Measurements from ENCODE around the gene GBF1. TPM values are rescaled to one million over a fixed set of nuclear protein-coding genes. Genes with fewer than 3 reads are reported as not detected.
A peak's percentile ranks its signal among the peaks of the same experiment; 100 is the strongest.

GBF1 gene
- total RNA-seq, 1 experiment from 2014 or later, result 26.5 TPM

DNA sequence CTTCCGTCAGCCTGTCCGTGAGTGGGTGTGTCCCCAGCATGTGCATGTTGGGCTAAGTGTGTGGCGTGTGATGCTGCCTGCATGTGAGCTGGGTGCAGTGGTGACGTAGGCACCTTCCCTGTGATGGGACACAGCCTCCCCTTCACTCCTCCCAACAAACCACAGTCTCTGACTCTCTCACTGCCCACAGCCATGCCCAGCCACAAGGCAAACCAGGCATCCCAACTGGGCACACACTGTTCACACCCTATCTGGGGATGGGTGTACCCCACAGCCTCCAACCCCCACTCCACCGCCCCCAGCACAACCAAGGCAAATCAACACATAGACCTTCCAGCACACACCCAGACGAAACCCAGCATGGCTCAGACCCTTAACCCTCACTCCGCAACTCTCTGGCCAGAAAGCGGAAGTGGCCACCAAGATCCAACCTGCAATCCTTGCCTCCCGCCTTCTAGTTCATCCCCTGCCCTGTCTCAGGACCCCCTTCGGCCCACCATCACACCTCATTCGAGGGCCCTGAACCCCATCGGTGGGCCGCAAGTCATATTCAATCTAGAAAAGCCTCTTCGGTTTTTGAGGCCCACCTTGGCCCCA is 162.9 kb downstream of the GBF1 start:
- DNase-seq (ENCODE audit: low read depth), result no peak

DNA sequence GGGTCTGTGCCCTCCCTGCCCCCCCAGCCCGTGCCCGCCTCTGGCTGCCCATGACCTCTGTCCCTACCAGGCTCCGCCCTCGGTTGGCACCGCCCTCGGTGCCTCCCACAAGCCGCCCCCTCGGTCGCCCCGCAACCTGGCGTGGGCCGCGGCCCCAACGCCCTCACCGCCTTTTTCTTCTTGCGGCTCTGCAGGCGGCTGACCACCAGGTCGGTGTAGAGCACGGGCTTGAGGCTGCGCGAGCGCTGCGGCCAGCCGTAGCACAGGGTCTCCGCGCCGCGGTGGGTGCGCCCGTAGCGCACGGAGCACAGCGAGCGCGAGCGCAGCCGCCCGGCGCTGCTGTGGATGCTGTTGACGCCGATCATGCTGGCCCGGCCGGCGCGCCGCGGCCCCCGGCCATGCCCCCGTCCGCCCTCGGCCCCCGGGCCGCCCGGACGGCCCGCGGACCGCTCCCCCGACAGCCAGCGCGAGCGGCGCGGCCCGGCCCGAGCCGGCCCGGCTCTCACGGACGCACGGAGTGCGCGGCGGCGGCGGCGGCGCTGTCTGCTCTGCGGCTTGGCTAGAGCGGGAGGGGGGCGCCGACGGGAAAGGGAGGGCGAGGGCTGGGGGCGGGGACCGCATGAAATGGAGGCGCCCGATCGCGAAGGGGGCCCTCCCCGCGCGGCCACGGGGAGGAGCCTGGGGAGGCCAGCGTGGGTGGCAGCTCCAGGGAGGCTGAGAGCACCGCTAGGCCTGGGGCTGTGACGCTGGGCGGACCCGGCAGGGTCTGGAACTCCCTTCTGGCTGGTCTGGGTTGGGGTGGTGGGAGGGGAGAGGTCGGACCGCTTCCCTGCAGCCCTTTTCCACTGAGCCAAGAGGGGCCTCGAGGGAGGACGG is 163.6 kb downstream of the GBF1 start:
- no peak for DNase-seq (ENCODE audit: low read depth)

DNA sequence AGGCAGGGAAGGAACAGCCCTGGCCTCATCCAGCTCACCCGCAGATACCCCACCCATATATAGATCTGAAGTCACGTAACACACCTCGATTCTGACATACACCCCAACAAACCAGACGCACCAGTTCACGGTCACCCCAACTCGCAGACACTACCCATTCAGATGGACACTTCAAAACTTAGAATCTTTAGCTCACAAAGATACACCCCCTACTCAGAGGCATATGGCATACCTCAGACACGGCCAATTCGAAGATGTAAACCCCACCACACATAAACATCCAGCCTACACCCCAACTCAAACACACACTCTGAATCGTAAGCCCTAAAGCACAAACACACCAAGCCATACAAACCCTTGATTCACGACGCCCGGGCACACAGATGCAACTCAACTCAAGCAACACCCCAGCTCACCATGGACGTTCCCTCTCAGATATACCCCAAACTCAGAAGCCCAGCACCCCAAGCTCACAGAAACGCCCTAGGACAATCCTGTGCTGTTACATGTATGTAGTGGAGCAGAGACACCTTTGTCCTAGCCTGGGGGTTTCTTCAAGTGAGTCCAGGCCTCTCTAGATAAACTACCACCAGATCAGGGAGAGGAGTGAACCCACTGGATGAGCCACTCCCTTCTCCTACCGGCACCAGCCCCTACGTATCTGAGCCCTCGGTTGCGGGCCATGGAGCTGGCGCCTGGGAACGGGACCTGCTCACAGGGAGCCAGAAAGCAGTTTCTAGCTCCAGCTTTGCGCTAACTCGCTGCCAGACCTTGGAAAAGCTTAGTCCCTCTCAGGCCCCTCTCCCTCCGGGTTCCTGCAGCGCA is 164.5 kb downstream of the GBF1 start:
- no peak for DNase-seq (ENCODE audit: low read depth)

DNA sequence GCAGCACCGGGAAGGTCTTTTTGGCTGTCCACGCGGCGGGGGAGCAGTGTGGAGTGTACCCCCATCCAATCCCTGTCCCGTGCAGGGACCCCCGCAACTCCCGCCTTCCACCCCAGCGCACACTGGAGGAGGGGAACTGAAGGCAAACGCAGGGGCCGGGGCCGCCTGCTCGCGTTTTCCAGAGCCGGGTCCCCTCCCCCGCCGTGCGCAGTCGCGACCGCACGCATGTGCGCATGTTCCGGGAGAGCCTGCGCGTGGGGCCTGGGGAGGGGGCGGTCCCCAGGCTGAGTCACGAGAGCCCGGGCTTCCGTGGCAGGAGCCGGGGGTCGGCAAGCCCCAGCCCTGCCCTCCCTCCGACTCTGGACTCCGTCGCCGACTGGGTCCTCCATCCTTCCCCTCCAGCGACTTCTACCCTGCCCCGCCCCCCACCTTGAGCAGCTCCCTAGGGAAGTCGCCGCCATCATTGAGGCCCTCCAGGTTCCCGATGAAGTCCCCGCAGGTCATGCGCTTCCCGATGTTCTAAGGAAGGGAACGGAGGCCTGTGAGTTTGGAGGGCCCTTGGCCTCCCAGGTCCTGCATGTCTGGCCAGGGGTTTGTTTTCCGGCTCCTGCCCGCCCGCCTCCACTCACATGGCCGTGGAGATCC is 165.2 kb downstream of the GBF1 start:
- DNase-seq (ENCODE audit: low read depth), result no peak

DNA sequence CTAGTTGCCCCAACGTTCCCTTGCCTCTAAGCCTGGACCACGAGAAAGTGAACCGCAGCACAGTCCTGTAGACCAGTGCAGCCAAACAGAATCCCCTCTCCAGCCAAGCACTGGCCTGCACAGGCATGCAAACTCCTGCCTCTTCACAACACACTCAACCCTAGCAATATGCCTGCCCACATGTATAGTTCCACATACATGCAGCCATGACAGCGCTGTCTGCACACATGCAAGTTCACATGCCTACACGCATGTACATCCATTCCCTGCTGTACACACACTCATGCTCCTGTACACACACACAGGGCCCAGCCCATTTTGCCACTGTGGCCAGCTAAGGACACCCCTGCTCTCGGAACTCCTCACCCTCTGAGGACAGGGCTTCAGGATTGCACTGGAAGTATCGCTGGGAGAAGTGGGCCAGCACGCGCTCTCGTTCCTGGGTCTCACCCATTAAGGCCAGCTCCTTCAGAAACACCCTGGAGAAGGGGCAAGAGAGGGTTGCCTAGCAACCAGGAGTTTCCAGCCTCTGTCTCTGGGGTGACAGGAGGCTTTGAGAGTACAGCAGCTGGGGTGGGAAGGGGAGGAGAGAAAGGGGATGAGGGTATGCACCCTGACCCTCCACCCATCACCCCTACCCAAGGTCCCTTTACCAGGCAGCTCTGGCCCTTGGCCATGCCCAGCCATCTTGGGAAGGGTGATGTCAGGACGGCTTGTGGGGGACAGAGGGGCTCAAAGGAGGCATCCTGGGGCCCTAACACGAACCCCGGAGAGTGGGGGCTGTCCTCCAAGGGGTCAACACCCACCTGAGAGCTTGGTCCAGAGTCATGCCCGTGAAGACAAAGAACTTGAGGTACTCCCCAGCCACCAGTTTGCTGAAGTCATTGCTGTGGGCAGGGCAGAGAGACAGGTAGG is 166.3 kb downstream of the GBF1 start:
- no peak for DNase-seq (ENCODE audit: low read depth)

DNA sequence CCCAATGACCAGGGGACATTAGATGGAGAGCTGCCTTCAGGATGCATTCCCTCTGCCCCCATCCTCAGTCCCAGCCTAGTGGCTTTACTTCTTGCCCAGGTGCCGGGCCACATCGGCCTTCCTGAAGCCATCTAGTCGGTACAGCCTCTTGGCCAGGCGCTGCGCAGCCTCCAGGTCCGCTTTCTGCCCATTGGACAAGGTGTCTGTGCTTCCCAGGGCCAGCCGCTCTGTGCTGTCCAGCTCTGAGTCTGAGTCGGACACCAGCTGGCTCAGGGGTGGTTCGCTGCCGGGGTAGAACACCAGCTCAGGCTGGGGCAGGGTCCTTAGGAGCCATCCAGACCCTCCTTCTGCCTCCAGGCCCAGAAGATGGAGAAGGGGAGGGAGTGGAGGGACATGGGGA is 167.0 kb downstream of the GBF1 start:
- DNase-seq (ENCODE audit: low read depth), result no peak

DNA sequence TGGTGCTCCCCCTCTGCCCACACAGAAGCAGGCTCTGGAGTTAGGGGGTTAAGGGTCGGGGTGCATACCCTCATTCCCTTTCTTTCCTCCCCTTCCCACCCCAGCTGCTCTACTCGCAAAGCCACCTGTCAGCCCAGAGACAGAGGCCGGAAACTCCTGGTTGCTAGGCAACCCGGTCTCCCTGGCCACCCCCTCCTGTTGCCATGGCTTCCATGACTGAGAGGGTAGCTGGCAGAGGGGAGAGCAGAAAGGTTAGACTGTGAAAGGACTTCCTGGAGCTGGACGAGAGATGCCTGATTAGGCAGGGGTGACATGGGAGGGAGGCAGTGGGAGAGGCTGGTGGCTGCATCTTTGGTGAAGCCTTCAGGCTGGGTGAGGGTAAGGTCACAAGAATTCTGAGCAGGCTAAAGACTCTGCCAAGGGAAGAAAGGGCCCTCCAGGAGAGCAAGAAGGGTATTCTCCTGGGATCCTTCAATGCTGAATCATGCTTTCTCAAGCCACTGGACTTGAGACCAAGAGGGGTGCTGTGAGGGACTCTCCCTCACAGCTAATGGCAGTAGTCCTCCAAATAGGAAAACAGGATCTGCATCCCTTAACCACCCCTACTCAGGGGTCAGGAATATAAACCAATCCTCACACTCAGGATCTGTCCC is 167.8 kb downstream of the GBF1 start:
- DNase-seq (ENCODE audit: low read depth), result no peak

DNA sequence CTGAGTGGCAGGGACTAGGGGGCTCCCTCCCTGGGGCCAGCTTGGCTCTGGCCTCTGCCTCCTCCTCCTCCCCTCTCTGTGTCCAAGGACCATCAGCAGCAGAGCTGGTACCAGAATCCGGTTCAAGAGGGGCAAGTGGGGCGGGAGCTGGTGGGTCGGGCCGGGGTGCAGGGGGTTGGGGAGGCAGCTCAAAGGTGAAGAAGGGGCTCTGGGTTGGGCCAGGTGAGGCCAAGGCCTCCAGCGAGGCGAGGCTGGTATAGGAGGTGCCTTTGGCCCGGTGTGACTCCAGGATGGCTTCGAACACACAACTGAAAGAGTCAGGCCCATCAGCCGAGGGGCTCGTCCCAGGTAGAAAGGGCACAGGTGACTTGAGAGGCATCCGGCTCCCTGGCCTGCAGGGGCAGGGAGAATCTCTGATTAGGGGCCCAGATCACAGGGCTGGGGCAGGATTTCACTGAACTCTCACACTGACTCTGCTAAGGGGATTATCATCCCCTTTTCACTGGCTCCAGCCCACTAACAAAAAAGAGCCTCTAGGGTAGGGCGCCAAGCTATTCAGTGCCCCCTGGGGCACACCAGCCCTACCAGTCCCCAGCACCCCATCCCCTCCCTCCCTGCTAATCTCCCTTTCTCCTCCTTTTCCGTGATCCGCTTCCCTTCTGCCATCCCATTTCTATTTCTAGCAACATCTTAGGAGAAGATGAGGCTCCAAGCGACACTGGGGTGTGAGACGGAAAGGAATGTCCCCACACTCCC is 168.7 kb downstream of the GBF1 start:
- DNase-seq (ENCODE audit: low read depth), result no peak

DNA sequence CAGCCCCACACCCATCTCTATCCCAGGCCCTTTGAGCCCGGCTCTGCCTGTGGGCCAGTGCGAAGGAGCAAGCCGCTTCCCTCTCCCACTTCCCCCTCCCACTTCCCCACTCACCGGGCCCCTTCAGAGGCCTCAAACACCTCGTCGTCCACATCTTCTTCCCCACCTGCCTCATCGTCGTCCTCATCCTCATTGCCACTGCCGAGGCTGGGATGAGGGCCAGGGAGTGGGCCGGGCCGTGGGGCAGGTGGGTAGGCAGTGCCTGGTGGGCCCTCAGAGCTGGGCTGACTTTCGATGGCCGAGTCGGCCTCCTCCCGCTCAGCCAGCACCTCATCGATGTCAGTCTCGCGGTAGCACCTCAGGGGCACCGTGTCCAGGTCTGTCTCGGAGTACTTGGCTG is 169.4 kb downstream of the GBF1 start:
- no peak for DNase-seq (ENCODE audit: low read depth)

DNA sequence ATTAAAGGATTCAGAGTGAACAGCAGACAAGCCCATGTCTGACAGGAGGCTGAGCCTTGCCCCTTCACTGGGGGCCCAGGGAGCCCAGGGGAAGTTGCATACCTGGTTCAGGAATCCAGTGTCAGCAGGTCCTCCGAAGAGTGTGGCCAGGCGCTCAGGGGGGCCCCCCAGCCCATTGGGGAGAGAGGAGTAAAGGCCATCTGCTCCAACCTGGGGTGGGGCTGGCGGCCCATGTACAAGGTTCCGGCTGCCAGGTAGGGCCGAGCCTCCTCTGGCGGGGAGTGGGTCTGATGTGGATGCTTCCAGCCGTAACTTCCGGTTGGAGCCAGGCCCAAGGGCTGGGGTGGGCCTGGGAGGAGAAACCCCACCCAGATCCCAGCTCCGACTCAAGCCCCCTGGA is 171.0 kb downstream of the GBF1 start:
- no peak for DNase-seq (ENCODE audit: low read depth)

DNA sequence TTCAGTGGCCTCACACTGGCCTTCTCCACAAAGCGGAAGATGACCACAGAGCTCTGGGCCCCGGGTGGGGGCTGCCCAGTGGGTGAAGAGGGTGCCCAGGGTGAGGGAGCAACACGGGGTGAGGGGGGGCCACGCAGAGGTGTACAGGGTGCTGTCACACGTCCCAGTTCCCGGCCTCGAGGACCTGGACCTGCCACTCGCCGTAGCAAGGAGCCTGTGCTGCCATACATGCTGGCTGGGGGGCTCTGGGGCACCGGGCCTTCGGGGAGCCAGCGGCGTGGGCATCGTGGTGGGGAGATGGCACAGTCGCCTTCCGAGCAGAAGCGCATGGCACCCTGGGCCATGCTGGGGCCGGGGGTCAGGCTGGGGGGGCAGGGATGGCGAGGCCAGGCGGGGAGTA is 171.4 kb downstream of the GBF1 start:
- no peak for DNase-seq (ENCODE audit: low read depth)

DNA sequence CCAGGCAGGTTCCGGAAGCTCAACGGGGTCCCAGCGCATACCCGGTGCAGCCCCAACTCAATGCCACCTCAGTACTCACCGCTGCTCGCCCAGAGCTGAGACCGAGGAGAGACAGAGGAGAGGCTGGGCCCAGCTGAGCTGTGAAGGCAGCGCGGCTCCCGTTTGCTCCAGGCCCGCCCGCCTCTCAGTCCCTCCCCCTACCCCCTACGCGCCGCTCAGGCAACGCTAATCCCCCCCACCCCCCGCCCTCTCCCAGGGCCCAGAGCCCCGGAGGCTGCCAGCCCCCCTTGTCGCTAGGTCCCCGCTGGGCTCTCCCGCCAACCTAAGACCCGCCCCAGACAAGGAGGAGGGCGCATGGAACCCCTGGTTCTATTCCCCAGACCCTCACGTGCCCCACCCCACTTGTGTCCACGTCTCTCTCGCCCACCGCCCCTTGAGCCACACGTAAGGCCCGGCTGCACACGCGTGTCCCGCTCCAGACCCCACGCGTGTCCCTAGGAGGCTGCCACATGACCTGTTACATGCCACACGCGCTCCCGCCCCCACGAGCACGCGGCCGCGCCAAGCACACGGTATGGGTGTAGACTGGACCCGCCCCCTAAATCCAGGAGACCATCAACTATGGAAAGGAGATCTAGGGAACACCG is 173.4 kb downstream of the GBF1 start, which contains the start of gene PSD:
TSS of gene PSD (minus strand) at position 164 of the 647 bp plus-strand sequence. CDS start 1,747 bp downstream, outside the sequence.
- no peak for DNase-seq (ENCODE audit: low read depth)

DNA sequence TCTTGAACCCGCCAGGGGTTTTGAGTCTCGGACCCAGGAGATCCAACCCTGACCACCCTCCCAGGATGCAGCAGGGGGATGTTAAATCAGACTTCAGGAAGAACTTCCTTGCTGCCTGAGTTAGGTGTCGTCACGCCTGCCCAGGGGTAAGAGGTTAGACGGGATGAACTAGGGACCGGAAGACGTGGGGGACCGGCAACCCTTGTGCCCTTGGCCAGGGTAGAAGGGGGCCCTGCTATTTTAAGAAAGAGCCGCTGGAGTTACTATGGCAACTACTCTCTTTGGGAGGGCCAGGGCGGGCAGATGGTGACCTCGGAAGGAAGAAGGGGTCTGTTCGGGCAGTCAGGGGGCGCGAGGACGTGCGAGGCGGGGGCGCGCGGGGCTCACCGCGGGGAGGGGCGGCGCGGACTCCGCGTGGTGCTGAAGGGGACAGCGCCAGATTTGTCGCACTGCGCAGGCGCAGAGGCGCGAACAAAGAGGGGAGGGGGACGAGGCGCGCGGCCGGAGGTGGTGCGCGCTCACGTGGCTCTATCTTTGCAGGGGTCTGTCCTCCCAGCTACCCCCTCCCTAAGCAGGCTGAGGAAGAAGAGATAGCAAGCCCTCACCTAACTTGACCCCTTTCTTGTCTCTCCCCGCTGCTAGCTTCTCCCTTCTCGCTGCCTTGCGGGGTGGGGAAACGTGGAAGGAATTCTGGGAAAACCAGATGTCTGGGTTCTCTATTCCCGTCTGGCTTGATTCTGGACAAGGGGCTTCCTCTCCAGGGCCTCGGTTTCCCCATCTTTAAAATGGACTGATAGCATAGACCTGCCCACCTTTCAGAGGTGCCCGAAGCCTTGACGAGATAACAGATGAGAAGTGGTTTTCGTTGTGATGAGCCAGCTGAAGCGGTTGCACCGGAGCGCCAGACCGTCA is 174.2 kb downstream of the GBF1 start:
- DNase-seq (ENCODE audit: low read depth), result peak; percentile 57

DNA sequence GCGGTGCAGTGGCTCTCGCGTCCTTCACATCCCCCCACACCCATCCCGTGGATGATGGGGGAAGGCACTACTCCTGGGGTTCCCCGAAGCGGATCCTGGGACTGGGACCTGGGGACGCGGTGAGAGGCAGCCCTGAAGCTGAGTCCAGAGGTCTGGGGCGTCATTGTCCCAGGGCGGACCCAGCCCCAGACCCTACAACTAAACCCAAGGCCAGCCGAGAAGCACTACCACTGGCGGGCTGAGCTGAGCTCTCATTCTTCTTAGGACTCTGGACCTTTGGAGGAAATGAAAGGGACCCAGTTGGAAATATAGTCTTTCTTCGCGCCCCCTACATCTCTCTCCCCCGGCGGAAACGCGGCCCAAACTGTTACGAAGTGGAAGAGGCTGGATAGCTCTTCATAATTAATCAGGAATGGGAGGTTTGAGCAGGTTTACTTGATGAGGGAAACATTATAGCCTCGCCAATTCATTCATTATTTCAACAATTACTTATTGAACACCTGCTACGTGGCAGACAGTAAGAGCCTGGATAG is 174.9 kb downstream of the GBF1 start:
- no peak for DNase-seq (ENCODE audit: low read depth)

DNA sequence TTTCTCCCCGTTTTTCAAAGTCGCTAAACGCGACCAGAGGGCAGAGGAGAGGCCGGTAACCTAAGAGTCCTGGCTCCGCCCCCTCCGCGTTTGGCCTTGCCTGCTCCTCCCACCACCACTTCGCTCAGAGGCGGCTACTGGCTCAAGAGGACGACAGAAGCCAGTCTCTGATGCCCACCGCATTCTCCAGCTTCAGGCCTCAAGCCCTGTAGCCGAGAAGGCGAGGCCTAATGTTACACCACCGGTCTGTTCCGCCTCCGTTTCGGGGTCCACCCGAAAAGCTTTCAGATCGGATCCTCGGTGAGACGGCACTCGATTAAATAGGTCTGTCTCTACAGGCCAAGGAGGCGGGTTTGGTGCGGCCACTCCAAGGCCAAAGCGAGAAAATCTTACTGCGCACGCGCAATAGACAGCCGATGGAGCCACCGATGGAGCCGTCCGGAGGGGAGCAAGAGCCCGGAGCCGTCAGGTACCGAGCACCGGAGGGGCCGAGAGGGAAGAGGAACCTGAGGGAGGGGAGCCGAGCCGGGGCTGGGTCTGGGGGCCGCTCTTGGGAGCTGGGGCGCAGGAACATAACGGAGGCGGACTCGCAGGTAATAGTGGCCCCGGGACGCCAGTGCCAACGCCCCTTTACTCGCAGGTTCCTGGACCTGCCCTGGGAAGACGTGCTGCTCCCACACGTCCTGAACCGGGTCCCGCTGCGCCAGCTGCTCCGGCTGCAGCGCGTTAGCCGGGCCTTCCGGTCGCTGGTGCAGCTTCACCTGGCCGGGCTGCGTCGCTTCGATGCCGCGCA is 175.6 kb downstream of the GBF1 start, which contains the start of gene FBXL15:
TSS of gene FBXL15 (plus strand) at position 123 of the 793 bp plus-strand sequence. CDS start at position 417, 294 bp downstream.
- peak; percentile 94 for DNase-seq (ENCODE audit: low read depth)

DNA sequence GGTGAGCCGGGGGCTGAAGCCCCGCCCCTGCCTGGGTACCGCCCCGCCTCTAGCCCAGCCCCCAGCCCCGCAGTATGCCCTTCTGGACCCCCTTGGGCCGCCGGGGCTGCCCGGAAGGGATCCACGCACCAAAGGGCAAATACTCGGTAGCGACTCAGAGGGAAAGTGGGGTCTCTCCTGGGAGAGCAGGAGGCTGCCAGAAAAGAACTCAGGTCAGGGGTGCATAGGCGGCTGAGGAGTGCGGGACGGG is 176.1 kb downstream of the GBF1 start:
- DNase-seq (ENCODE audit: low read depth), result no peak
